ENCODE data around the gene JAK1. TPM values are rescaled to one million over a fixed set of nuclear protein-coding genes. Genes with fewer than 3 reads are reported as not detected.

Gene JAK1
- total and polyA plus RNA-seq, 5 donors = 33.1 to 106 (median 87.0) TPM

DNA sequence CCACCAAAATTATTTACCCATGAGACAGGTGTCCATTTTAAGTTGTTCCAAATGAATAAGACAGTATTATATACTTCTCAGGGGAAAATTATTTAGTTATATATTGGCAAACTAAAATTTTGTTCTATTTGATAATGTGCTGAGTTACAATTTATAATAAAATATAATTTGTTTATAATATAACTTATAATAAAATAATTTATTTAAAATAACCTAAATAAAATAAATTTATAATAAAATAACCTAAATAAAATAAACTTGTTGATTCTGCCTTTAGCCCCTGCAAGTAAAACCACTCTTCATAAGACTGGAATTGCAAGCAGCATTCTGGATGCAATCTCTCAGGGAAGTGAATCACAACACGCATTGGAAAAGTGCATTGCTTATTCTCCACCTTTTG, 151.9 kb downstream of the JAK1 start:
- no peak for ATAC-seq
- WGBS = 97% methylated on average over 1 of the region's 1 CpG
- Histone ChIP-seq H3K27ac (ENCODE audit: low read length) (no peak overlapping the region), H3K9me3 (ENCODE audit: control insufficient read depth, low read length) (no peaks in the 10 kb centered on the region), H3K27me3 (ENCODE audit: control insufficient read depth, insufficient read depth) (no peaks in the 10 kb centered on the region), H3K4me1 (ENCODE audit: control insufficient read depth, insufficient read depth, low read length) (no peaks in the 10 kb centered on the region), H3K4me3 (ENCODE audit: low read length) (no peak overlapping the region)
- no peak for DNase-seq
- intact Hi-C loops (cut with DNase I) = loop anchor here in 1 of 4 donors (10.0 kb wide), 1 partner anchor 60 kb away; no protein-coding TSS in a partner anchor

DNA sequence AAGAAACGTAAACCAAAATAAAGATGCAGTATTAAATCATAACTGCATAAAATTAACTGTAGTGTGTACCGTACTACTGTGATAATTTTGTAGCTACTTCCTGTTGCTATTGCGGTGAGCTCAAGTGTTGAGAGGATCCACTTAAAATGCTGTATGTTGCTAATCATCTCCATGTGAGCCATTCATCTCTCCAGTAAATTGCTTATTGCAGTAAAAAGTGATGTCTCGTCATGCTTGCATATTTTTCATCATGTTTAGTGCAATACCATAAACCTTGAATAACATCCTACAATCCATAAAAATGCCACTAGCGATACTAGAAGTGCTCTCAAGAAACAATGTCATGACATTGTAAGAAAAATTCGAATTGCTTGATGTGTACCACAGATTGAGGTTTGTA, 155.2 kb downstream of the JAK1 start:
- no peaks in the 10 kb centered on the region for H3K27me3 ChIP-seq (ENCODE audit: control insufficient read depth, insufficient read depth)
- H3K4me1 ChIP-seq (ENCODE audit: control insufficient read depth, insufficient read depth, low read length) = peaks cover 3% of the 10 kb centered on the region
- no peaks in the 10 kb centered on the region for H3K9me3 ChIP-seq (ENCODE audit: control insufficient read depth, low read length)
- ATAC-seq (no peak), DNase-seq (no peak)
- 84% methylated on average over 6 of the region's 6 CpGs for WGBS
- H3K4me3 ChIP-seq (ENCODE audit: low read length) = no peak overlapping the region
- no peak overlapping the region for H3K27ac ChIP-seq (ENCODE audit: low read length)
- intact Hi-C loops (cut with DNase I) = loop anchor here in 1 of 4 donors (10.0 kb wide), 1 partner anchor 56 kb away; no protein-coding TSS in a partner anchor

DNA sequence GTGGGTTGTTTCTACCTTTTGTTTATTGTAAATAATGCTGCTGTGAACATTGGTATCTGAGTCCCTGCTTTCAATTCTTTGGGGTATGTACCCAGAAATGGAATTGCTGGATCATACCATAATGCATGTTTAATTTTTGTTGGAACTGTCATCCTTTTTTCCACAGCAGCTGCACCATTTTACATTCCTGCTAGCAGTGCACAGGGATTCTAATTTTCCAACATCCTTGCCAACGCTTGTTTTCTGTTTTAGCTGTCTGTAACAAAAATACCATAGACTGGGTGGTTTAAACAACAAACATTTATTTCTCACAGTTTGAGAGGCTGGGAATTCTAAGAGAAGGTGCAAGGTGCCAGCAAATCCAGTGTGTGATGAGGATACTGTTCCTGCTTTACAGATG, 156.3 kb downstream of the JAK1 start:
- H3K27ac ChIP-seq (ENCODE audit: low read length) = no peak overlapping the region
- no peak overlapping the region for H3K4me3 ChIP-seq (ENCODE audit: low read length)
- H3K4me1 ChIP-seq (ENCODE audit: control insufficient read depth, insufficient read depth, low read length) = peaks cover 3% of the 10 kb centered on the region
- ATAC-seq = no peak
- 71% methylated on average over 1 of the region's 1 CpG for WGBS
- no peaks in the 10 kb centered on the region for H3K27me3 ChIP-seq (ENCODE audit: control insufficient read depth, insufficient read depth)
- no peak for DNase-seq
- no peaks in the 10 kb centered on the region for H3K9me3 ChIP-seq (ENCODE audit: control insufficient read depth, low read length)
- intact Hi-C loops (cut with DNase I) = loop anchor here in 1 of 4 donors (10.0 kb wide), 1 partner anchor 55 kb away; no protein-coding TSS in a partner anchor

GRCh38 chr1:64809309-64809708, 157.0 kb downstream of the JAK1 start:
- intact Hi-C loops (cut with DNase I) = no loop called here
- no peak overlapping the region for H3K27ac ChIP-seq (ENCODE audit: low read length)
- ATAC-seq (no peak), DNase-seq (no peak)
- no peaks in the 10 kb centered on the region for H3K27me3 ChIP-seq (ENCODE audit: control insufficient read depth, insufficient read depth)
- no peaks in the 10 kb centered on the region for H3K9me3 ChIP-seq (ENCODE audit: control insufficient read depth, low read length)
- H3K4me3 ChIP-seq (ENCODE audit: low read length) = no peak overlapping the region
- peaks cover 3% of the 10 kb centered on the region for H3K4me1 ChIP-seq (ENCODE audit: control insufficient read depth, insufficient read depth, low read length)

DNA sequence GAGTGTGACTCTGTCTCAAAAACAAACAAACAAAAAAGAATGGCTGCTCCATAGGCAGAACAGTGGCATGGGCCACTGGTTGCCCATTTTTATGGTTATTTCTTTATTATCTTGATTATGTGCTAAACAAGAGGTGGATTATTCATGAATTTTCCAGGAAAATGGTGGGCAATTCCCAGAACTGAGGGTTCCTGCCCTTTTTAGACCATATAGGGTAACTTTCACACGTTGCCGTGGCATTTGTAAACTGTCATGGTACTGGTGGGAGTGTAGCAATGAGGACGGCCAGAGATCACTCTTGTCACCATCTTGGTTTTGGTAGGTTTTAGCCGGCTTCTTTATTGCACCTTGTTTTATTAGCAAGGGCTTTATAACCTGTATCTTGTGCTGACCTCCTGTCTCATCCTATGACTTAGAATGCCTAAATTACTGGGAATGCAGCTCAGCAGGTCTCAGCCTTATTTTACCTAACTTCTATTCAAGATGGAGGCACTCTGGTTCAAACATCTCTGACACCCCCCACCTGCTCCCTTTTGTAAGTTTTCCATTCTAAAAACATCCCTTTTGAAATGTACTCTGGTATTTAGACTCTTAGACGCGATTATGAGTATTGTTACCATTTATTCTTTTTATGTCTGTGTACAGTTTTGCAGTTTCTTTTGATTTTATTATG, 164.4 kb downstream of the JAK1 start:
- no peak overlapping the region for H3K4me3 ChIP-seq (ENCODE audit: low read length)
- H3K4me1 ChIP-seq (ENCODE audit: control insufficient read depth, insufficient read depth, low read length) = no peaks in the 10 kb centered on the region
- H3K27me3 ChIP-seq (ENCODE audit: control insufficient read depth, insufficient read depth) = no peaks in the 10 kb centered on the region
- no peak for ATAC-seq
- DNase-seq = no peak
- intact Hi-C loops (cut with DNase I) = no loop called here
- no peaks in the 10 kb centered on the region for H3K9me3 ChIP-seq (ENCODE audit: control insufficient read depth, low read length)
- WGBS = 96% methylated on average over 6 of the region's 6 CpGs
- H3K27ac ChIP-seq (ENCODE audit: low read length) = no peak overlapping the region

DNA sequence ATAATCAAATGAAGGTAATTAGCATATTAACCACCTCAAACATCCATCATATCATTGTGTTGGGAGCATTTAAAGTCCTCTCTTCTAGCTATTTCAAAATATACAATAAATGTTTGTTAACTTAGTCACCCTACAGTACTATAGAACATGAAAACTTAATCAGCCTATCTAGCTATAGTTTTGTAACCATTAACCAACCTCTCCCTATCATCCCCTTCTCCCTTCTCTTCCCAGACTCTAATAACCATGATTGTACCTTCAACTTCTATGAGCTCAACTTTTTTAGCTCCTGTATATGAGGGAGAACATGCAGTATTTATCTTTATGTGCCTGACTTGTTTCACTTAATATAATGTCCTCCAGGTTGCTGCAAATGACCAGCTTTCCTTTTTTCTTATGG, 167.5 kb downstream of the JAK1 start:
- no peaks in the 10 kb centered on the region for H3K27me3 ChIP-seq (ENCODE audit: control insufficient read depth, insufficient read depth)
- ATAC-seq = no peak
- H3K9me3 ChIP-seq (ENCODE audit: control insufficient read depth, low read length) = no peaks in the 10 kb centered on the region
- no peak overlapping the region for H3K27ac ChIP-seq (ENCODE audit: low read length)
- DNase-seq = no peak
- H3K4me1 ChIP-seq (ENCODE audit: control insufficient read depth, insufficient read depth, low read length) = no peaks in the 10 kb centered on the region
- no peak overlapping the region for H3K4me3 ChIP-seq (ENCODE audit: low read length)
- intact Hi-C loops (cut with DNase I) = no loop called here

DNA sequence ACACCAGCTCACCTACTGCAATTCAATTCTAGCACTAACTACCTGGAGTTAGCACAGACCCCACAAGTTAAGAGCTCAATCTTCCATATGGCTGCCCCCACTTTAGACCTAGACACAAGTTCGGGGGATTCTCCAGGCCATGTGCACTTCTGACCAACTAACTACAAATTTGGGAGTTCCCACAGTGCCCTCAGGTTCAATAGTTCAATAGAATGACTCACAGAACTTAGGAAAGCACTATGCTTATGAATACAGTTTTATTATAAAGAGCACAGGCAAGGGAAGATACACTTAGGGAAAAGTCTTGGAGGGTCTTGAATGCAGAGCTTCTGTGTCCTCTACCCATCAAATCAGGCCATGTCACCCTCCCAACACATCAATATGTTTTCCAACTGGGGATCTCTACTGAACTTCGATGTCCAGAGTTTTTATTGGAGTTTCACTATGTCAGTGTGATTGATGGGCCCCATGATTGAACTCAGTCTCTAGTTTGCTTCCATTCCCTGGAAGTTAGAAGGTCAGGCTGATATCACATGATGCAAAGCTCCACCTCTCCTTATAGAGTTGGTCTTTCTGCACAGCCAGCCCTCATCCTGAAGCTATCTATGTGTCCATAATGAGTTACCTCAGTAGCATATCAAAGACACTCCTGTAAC, 175.4 kb downstream of the JAK1 start:
- Histone ChIP-seq H3K9me3 (ENCODE audit: control insufficient read depth, low read length) (no peaks in the 10 kb centered on the region), H3K4me3 (ENCODE audit: low read length) (no peak overlapping the region), H3K27ac (ENCODE audit: low read length) (no peak overlapping the region), H3K4me1 (ENCODE audit: control insufficient read depth, insufficient read depth, low read length) (no peaks in the 10 kb centered on the region), H3K27me3 (ENCODE audit: control insufficient read depth, insufficient read depth) (no peaks in the 10 kb centered on the region)
- DNase-seq (no peak), ATAC-seq (no peak)
- intact Hi-C loops (cut with DNase I) = no loop called here
- 98% methylated on average over 2 of the region's 2 CpGs for WGBS

Other genes starting within 250 kb of the JAK1 start
- gene RAVER2, start 221.5 kb downstream of the JAK1 start, total RNA-seq = 10 to 100 TPM; 17.6 to 28.5 (median 25.4) TPM
- 15.9 TPM for gene RAVER2, start 221.5 kb downstream of the JAK1 start, polyA plus RNA-seq
- 100 to 1,000 TPM in 1 of 4 donors, 10 to 100 TPM in 3; 75.1 to 102 (median 90.8) TPM for gene AK4, start 181.7 kb upstream of the JAK1 start, total RNA-seq
- 31.2 TPM for gene AK4, start 181.7 kb upstream of the JAK1 start, polyA plus RNA-seq

Measured in right cardiac atrium (tissue), 5 donors.